Adrenal gland (tissue), 5 donors: ENCODE data around the gene VSIR.

Experiments used
- POLR2A ChIP-seq, 2 donors: fragments of 450-650 bp; IDR thresholded peaks; one replicate each; pipeline ENCODE4 v1.6.1; 2017; ENCODE audit warnings: antibody characterized with exemption in 2 of 2, mild to moderate bottlenecking in 2 of 2, moderate library complexity in 1 of 2
- TF ChIP-seq, protein P1 (sequence below), 6 experiments: fragments of 450-650 bp in 4 of 6; fragments of 200-600 bp in 2 of 6; sonication (generic) in 1 of 6; IDR thresholded peaks; 1 replicate in 5 of 6; 2 replicates in 1 of 6; pipeline versions ENCODE4 v1.5.1 to v1.8.0; 2016 to 2021; ENCODE audit warnings: antibody characterized with exemption in 6 of 6, mild to moderate bottlenecking in 2 of 6, moderate library complexity in 1 of 6
- donor health status: DM: no; HTN: no; CAD: no.

DNA sequence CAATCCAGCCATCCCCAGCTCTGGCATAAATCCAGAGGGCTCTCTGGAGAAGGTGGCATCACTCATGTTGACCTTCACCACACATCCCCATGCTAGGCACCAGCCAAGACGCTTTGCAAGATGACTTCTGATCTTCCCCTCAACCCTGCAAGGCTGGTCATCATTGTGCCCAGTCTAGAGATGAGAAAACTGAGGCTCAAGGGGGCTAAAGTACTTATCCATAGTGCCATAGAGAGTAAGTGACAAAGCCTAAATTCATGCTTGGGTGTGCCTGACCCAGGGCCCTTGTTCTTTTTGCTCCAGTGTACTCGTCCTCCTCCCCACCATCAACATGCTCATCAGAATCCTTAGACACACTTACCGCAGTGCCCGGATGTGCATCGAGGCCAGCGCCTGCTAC lies 52.0 kb downstream of the VSIR start:
- TF ChIP-seq, protein P1, sequence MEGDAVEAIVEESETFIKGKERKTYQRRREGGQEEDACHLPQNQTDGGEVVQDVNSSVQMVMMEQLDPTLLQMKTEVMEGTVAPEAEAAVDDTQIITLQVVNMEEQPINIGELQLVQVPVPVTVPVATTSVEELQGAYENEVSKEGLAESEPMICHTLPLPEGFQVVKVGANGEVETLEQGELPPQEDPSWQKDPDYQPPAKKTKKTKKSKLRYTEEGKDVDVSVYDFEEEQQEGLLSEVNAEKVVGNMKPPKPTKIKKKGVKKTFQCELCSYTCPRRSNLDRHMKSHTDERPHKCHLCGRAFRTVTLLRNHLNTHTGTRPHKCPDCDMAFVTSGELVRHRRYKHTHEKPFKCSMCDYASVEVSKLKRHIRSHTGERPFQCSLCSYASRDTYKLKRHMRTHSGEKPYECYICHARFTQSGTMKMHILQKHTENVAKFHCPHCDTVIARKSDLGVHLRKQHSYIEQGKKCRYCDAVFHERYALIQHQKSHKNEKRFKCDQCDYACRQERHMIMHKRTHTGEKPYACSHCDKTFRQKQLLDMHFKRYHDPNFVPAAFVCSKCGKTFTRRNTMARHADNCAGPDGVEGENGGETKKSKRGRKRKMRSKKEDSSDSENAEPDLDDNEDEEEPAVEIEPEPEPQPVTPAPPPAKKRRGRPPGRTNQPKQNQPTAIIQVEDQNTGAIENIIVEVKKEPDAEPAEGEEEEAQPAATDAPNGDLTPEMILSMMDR (IDR thresholded peaks at IDR 0.05): no peak
- TF ChIP-seq POLR2A (IDR thresholded peaks at IDR 0.05): no peak
